NCI-H524 (cell line): ENCODE results near the gene UPK3A.

Source experiments
- DNase-seq, 2 experiments: peaks; one replicate each; lab custom pipeline; 2025; lab: John Stamatoyannopoulos, UW

The UPK3A gene

DNA sequence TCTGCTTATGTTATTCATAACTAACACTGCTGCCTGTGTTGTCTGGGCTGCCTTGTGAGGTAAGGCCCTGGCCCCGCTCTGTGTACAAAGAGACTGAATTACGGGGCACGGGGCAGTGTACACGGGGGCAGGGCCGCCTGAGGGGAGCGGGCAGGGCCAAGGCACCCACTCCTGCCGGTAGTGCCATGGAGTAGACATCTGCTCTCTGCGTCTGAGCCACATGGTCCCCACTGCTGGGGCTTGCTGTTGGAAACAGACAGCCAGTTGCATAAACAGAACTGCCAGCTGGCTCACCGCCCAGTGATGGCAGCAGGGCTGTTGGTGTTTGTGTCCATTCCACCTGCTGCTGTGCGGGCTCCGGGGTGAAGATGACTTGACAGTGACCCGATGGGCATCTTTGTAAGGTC, 44.8 kb downstream of the UPK3A start:
- peak; percentile 94 to 98 for DNase-seq

DNA sequence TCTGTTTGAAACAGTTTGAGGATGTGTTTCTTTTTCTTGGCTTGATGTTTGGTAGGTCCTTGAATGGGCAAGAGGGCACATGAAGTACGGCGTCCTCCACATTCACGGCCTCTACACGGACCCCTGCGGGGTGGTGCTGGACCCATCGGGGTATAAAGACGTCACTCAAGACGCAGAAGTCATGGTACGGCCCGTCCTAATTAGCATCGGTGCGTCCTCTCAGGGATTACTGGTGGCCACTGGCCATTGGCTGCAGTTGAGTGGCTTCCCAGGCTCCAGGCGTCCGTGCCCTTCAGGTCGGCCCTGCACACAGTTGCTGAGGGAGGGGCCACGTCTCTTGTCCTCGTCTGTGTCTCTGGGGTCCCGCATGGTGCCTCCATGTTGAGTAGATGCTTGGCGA, 45.8 kb downstream of the UPK3A start:
- DNase-seq: no peak

DNA sequence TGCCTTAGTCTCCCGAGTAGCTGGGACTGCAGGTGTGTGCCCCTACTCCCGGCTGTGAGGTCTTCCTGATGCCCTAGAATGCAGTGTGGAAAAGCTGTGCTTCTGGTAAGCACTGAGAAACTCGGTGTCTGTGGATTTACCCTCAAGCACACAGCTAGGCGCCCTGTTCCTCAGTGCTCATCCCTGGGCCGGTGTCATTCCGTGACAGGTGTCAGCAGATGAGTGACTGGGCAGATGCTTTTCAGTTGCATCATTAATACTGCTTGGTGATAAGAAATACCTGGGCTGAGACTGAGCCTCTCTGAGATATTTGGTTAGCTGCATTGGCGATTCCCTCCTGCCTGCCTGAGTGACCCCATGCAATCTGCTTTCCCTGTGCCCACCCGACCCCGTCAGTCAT, 46.7 kb downstream of the UPK3A start:
- no peak for DNase-seq

DNA sequence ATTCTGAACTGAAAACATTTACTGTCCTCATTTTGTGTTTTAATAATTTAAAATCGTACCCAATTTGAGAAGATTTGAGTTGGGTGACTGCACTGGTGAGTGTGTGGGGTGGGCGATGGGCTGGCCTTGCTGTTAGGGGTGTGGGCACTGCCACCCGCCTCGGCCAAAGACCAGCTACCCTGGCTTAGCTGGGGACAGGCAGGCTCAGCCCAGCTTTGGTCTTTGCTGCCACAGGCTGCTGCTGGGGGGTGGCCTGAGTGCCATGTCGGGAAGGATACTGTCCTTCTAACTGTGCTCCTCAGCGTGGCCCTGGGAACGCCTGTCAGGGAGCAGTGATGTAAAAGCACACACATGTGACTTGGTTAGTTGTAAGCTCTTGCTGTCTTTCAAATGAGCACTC, 47.3 kb downstream of the UPK3A start:
- no peak for DNase-seq

DNA sequence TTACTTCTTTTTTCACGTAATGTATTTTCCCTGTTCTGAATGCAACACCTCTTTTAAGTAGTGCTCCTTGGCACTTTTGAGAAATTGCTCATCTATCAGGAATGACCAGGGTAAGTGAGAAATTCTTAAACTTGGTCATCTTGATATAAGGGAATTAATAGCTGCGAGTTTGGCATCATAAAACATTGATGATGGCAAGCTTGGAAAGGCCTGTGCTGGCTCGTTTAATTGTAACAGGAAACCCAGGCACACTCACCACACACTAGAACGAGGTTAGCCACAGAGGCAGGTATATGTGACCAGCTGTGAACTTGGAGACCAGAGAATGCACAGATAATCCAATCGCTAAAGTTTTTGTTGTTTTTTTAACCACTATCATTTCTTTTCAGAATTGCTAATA, 49.3 kb downstream of the UPK3A start:
- no peak for DNase-seq

DNA sequence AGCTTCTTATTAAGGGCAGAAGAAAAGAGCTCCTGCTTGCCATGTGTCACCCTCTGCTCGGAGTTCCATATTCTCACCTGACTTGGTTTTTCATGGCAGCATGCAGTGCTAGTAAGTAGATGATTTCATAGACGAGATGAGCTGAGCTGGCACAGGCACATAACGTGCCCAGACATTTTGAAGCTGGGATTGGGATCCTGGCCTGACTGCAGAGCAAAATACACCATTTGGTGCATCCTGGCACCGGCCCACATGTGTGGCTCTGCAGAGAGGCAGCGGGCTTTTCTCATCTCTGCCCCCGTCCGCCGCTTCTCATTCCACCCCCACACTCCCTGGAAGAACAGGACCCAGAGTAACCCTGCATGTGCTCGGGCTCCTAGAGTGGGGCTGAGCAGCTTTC, 49.8 kb downstream of the UPK3A start:
- no peak for DNase-seq

DNA sequence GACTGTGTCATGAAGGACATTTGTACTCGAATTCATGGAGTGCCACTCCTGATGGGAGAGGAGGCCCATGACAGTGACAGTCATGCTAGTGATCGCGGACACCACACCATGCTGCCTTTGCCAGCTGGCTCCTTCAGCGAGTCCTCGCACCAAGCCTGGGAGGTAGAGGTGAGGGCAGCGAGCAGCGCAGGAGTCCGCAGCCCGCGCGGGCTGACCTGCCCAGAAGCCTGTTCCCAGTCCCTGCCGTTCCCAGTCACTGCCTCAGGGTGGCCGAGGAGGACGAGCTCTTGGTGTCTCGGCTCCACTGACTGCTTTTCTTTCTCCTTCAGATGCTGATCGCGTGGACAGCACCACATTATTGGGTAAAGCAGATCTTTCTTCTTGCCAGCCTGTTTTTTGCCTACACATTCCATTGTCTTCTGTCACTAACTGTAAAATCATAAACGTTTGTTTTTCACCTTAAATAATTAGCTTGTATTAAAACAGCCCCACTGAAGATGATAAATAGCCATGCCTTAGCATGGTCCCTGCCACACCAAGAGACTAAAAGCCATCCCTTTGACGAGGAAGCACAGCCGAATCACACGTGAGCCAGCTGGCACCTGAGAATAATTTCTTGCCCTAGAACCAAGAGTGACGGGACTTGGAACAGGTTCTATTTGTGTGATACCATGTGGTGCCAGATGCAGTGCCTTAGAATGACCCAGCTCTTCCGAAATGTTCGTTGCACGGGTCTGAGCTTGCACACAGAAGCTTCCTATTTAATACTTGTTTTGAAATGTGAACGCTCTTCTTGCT, 50.5 kb downstream of the UPK3A start:
- no peak for DNase-seq

DNA sequence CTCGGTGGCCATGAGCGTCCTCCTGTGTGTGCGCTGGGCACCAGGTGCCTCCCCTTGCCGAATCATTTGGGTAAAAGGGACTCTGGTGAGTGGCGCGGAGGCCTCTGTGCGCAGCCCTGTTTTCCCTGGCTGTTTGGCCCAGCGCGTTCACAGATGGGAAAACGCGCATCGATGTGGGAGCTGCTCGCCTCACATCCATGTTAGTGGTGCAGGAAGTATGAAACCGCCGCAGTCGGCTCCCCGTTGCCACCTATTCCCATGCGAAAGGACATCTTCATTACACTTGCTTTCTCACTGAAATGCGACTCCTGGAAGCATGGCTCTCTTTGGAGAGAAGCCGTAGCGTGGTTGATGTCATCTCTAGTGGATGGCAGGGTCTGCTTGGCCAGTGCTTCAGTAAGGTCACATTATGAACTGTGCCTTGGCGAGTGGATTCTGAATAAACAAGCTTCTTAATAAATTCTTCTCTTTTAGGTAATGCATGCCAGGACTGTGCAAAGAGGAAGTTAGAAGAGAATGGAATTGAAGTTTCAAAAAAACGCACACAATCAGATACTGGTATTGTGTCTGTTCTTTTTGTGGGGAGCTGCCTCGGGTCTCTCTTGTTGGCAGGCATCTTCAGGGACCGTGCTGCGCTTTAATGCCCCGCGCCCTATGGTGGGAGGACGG, 51.2 kb downstream of the UPK3A start:
- no peak for DNase-seq

DNA sequence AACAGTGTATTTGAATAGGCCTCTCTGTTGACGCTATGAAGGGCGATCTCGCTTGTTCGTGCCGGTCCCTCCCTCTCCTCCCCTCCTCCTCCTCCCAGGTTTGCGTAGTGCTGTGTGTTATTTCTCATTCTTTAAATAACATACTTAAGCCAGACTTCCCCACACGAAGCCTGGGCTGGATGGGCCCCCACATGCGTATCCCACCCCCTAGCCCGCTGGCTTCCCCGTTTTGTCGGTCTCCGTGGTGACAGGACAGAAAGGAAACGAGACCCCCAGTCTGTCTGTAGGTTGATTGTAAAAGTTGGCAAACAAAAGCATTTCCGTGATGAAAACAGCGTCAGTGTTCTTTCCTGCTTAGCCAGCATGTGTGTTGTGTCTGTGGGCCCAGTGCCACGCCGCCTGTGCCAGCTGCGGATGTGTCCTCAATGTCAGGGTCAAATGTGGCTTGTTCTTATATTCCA, 52.3 kb downstream of the UPK3A start:
- no peak for DNase-seq

DNA sequence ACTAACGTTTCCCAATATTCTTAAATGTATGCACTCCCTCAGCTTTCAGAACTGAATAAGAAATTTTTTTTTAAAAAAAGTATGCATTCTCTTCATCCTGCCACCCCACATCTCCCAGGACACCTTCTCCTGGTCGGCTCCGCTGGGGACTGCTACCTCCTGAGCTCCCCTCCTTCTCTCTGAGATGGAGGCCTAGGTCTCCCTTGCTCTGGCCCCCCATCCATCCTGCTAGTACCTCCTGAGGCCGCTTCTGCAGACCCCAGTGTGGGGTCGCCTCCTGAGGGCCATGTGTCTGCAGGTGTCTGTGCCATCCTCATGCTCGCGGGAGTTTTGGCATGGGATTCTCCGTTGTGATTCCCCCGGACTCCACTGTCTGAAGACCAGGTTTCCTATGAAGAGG, 52.8 kb downstream of the UPK3A start:
- no peak for DNase-seq

DNA sequence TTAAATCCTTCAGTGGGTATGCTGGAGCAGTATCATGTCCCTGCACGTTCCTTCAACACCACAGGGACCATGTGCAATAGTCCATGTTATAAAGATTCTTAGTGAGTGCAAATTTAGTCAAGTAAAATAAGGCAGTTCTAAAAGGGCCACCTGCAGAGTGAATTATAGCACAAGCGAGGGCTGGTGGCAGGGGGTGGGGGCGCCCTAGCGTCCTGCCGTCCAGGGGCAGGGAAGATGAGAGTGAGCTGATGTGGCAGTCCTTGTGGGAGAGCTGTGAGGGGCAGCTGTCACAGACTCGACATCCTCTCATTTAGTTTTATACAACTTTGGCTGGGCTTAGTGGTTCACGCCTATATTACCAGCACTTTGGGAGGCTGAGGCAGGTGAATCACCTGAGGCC, 54.0 kb downstream of the UPK3A start:
- no peak for DNase-seq

DNA sequence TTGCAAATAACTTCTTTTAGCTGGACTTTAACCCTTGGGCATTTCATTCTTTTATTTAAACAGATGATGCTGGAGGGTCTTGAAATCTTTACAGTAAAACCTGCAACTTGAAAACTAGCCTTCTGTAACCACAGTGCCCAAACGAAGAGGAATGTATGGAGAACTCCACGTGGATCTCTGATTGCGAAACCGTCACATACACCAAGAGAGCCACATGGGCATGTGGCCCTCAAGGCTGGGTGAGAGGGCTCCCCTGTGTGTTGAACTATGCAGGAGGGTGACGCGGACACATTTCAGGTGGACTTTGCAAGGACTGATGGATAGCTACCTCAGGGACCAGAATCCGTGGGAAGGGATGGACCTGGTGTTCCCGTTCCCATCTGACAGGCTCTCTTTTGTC, 55.6 kb downstream of the UPK3A start:
- no peak for DNase-seq

DNA sequence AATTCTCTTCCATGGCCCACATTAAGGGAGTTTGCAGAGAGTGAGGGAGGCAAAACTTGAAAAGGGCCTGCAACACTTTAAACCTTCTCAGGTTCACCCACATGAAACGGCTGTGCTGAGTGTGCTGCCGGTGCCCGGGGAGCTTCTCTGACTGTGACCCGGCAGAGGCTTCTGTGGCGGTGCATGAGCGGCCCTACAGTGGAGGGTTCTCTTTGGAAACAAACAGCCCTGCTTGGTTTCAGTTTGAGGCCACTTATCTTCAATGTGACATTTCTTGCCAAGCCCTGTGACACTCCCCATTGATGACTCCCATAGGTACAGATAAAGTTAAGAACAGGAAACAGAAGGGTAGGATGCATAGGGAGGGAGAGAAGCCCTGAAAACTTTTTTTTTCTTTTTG, 56.7 kb downstream of the UPK3A start:
- DNase-seq: no peak

DNA sequence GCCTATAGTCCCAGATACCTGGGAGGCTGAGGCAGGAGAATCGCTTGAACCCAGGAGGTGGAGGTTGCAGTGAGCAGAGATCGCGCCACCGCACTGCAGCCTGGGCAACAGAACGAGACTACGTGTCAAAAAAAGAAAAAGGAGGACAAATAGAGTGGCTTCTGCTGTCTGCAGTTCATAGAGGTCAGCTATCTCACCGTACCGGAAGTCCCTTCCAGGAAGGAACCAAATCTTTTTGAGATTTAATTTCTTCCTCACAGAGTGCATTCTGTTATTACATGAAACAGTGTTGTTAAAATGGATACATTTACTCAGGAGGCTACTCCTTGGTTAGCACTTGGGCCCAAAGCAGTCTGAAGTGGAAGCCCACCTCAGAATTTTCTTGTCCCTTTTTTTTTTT, 58.4 kb downstream of the UPK3A start:
- DNase-seq: no peak

DNA sequence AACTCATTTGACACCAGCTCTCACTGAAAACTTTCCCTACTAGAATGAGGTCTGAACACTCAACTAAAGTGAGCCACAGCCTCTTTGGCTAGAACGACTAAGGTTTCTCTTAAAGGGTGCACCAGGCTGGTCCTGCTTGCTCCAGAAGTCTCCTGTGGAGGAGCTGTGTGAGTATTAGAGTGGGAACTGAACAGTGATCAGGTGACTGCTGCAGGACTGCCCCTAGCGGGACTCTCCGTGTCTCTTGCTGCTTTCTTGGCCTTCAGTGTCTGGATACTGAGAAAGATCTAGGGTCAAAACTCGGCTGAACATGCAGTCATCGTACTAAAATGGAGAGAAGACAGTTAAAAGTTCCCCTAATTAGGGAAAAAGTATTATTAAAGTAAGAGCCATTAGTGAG, 59.6 kb downstream of the UPK3A start:
- no peak for DNase-seq
